IMR-90 (cell line): ENCODE data around the gene BTG4.

Experiments
- CEBPB ChIP-seq: IDR thresholded peaks from 2 replicates; pipeline ENCODE4 v1.6.1; 2012; ENCODE audit warnings: low read depth, low read length, improper control_type of control experiment
- CHD1 ChIP-seq: IDR thresholded peaks from 2 replicates; pipeline ENCODE4 v1.6.1; 2012; ENCODE audit warnings: low read depth, low read length, improper control_type of control experiment
- ELK1 ChIP-seq: fragments of 150-350 bp; IDR thresholded peaks from 2 replicates; pipeline ENCODE4 v1.6.1; 2016; ENCODE audit warnings: low read depth, mild to moderate bottlenecking, low read length, moderate library complexity, borderline replicate concordance
- FOS ChIP-seq: fragments of 150-350 bp; IDR thresholded peaks from 2 replicates; pipeline ENCODE4 v1.6.1; 2016; ENCODE audit warnings: low read depth, low read length
- MAZ ChIP-seq: IDR thresholded peaks from 2 replicates; pipeline ENCODE4 v1.6.1; 2012; ENCODE audit warnings: low read depth, mild to moderate bottlenecking, low read length, improper control_type of control experiment, moderate library complexity, borderline replicate concordance
- MXI1 ChIP-seq: IDR thresholded peaks from 2 replicates; pipeline ENCODE4 v1.6.1; 2012; ENCODE audit warnings: low read depth, mild to moderate bottlenecking, low read length, moderate library complexity, borderline replicate concordance
- NFE2L2 ChIP-seq: fragments of 150-350 bp; IDR thresholded peaks from 2 replicates; pipeline ENCODE4 v1.6.1; 2016; ENCODE audit warnings: low read depth, mild to moderate bottlenecking, low read length
- POLR2A ChIP-seq: IDR thresholded peaks from 2 replicates; pipeline ENCODE4 v1.6.1; 2012; ENCODE audit warnings: mild to moderate bottlenecking, low read depth, low read length
- RAD21 ChIP-seq: IDR thresholded peaks from 2 replicates; pipeline ENCODE4 v1.6.1; 2012; ENCODE audit warnings: low read length, improper control_type of control experiment
- RCOR1 ChIP-seq: IDR thresholded peaks from 2 replicates; pipeline ENCODE4 v1.6.1; 2012; ENCODE audit warnings: mild to moderate bottlenecking, low read length, improper control_type of control experiment; ENCODE audit not compliant: insufficient replicate concordance
- RFX5 ChIP-seq: IDR thresholded peaks from 2 replicates; pipeline ENCODE4 v1.8.0; 2012; ENCODE audit warnings: low read depth, mild to moderate bottlenecking, low read length, moderate library complexity
- SMC3 ChIP-seq: fragments of 150-350 bp; IDR thresholded peaks from 2 replicates; pipeline ENCODE4 v1.6.1; 2016; ENCODE audit warnings: low read depth, mild to moderate bottlenecking, antibody characterized with exemption, low read length, moderate library complexity
- USF2 ChIP-seq: fragments of 150-350 bp; IDR thresholded peaks from 2 replicates; pipeline ENCODE4 v1.6.1; 2017; ENCODE audit warnings: mild to moderate bottlenecking, antibody characterized with exemption, low read length, low read depth
- TF ChIP-seq, protein P1 (sequence below): conservative IDR thresholded peaks from 2 replicates; pipeline ENCODE4 v1.5.1; 2012; ENCODE audit warnings: mild to moderate bottlenecking, low read depth, low read length, improper control_type of control experiment

- TF ChIP-seq, protein P1, sequence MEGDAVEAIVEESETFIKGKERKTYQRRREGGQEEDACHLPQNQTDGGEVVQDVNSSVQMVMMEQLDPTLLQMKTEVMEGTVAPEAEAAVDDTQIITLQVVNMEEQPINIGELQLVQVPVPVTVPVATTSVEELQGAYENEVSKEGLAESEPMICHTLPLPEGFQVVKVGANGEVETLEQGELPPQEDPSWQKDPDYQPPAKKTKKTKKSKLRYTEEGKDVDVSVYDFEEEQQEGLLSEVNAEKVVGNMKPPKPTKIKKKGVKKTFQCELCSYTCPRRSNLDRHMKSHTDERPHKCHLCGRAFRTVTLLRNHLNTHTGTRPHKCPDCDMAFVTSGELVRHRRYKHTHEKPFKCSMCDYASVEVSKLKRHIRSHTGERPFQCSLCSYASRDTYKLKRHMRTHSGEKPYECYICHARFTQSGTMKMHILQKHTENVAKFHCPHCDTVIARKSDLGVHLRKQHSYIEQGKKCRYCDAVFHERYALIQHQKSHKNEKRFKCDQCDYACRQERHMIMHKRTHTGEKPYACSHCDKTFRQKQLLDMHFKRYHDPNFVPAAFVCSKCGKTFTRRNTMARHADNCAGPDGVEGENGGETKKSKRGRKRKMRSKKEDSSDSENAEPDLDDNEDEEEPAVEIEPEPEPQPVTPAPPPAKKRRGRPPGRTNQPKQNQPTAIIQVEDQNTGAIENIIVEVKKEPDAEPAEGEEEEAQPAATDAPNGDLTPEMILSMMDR = no peak
- TF ChIP-seq POLR2A (no peak), CEBPB (no peak), MAZ (no peak), SMC3 (no peak), CHD1 (no peak), RFX5 (no peak), RAD21 (no peak), RCOR1 (no peak), MXI1 (no peak), FOS (no peak), USF2 (no peak), ELK1 (no peak), NFE2L2 (no peak)
These were observed 25.2 kb upstream of the BTG4 start for GRCh38 chr11:111537336-111537860.
